Activated naive CD8-positive, alpha-beta T cell treated with anti-CD3 and anti-CD28 coated beads, Interleukin-2, amount 50 U/mL, for 16 hours (primary cell): ENCODE measurements around the gene NEUROD2.

Experiments
- DNase-seq: peaks from one replicate; pipeline ENCODE4 v3.0.0-alpha.2; 2020; ENCODE audit warnings: low read depth, low spot score

The NEUROD2 gene

GRCh38 chr17:39618956-39619785 lies 11.5 kb upstream of the NEUROD2 start:
- DNase-seq = no peak

DNA sequence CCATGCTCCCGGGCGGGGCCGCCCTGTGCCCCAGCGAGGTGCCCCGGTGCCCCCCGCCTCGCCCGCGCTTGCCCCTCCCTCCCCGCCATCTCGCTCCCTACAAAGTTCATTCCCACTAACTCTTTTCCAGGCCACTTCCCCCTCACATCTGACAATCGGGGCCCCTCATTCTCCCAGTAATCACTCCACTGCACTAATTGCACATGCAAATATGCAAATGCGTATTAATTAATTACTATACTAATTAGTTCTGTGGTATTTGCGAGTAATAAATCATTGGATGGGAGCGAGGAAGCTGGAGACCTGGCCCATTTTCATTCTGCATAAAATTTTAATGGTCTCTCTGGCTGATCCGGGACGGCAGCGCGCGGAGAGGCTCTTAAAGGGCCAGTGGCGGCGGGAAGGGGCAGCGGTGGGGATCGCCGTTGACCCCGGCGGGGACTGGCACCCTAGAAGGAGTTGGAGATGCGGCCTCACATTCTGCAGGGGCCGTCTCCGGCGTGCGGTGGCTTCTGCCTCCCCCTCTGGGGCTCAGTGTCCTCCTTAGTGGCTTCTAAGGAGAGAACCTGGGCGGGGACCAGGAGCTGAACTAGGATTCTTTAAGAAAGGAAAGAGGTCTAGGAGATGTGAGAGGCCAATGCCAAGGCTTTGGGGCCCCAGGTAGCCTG lies 10.7 kb upstream of the NEUROD2 start:
- no peak for DNase-seq

- DNase-seq = peak; percentile 16
These were observed 9.9 kb upstream of the NEUROD2 start for GRCh38 chr17:39617446-39618245.

GRCh38 chr17:39617100-39617445 lies 9.4 kb upstream of the NEUROD2 start:
- no peak for DNase-seq

DNA sequence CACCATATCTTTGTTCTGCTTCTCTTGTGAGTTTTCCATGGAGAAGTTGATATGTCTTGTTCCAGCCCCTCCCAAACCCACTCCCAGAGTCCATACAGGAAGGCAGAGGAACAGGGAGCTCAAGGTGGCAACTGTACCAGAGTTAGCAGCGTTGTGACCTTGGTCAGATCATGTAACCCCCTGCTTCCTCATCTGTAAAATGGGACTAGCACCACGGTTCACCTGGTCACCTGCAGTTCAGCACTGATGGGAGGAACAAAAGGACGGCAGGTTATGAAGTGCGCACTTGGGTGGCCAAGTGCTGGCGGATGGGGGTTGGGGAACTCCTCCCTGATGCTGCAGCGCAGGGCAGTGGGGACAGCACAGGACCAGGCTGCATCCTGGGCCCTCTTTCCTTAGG lies 7.7 kb upstream of the NEUROD2 start:
- no peak for DNase-seq

DNA sequence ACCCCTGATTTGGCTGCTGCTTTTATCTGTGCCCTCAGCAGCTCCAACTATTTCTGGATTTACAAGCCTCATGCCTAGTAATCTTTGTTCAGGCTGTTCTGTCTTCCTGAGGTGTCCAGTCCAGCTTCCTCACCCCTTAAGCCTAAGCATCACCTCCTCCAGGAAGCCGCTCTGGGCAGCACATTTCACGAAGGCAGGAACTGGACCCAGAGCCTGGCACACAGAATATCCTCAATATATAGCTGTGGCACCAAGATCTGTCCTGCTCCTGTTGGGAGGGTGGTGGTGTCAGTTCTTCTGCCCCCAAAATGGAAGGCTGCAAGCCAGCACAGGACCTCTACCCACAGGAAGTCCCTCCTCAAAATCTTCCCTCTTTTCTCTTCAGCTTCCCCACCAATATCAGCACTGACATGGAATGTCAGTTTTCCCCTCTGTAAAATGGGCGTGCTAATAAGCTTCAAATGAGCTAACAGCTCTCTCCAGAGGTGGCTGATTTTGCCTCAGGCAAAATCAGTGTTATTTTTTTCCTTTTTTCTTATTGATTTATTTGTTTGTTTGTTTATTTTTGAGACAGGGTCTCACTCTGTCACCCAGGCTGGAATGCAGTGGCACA lies 6.9 kb upstream of the NEUROD2 start:
- DNase-seq = no peak

DNA sequence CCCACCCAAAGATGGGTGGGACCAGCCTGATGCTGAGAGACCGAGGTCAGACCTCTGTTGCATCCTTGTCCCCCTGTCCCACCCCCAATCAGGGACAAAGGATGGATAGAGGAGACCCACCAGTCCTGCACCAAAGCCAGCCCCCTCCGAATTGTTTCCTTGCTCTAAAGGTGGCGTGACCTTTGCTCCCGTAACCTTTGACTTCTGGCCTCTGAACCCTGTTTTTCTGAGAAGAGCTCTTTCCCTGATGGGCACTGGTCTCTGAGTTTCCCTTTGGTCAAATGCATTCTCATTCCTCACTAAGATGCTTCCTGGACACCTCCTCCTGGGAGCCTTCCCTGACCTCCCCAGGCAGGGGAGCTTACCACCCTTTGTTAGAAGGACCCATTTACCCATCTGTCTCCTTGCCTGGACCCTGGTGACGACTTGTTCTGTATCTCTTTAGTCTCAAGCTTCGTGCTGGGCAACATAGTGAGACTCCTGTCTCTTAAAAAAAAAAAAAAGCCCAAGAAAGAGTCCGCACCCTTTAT lies 5.3 kb upstream of the NEUROD2 start:
- no peak for DNase-seq

- DNase-seq = no peak
These were observed 4.7 kb upstream of the NEUROD2 start for GRCh38 chr17:39612291-39612894.

DNA sequence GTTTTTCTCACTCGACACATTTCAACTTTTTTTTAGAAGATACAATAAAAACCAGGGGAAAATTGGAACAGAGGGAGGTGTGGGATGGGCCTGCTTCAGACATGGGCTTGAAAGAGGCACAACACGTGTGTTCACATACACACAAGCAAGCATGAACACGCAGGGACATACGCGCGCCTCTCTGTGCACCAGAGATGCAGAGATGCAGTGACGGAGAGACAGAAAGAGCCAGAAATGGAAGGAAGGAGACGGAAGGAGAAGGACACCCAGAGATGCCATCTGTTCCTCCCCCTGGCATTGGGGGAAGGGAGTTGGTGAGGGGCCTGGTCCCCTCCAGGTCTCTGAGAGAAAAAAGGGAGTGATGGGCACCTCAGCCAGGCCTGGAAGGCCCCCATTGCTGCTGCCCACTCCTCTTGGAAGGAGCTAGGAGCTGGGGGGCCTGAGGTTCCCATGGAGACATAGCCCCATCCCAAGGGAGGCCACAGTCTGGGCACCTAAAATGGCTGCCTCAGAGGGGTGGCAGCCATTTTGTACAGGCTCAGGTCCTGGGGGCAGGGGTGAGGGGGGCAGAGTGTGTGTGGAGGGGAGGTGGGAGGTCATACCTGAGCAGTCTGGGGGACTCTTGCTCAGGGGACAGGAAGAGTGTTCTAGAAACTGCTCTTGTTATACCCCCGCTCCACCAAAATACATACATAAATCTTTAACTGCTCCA lies 3.8 kb upstream of the NEUROD2 start:
- DNase-seq = no peak

DNA sequence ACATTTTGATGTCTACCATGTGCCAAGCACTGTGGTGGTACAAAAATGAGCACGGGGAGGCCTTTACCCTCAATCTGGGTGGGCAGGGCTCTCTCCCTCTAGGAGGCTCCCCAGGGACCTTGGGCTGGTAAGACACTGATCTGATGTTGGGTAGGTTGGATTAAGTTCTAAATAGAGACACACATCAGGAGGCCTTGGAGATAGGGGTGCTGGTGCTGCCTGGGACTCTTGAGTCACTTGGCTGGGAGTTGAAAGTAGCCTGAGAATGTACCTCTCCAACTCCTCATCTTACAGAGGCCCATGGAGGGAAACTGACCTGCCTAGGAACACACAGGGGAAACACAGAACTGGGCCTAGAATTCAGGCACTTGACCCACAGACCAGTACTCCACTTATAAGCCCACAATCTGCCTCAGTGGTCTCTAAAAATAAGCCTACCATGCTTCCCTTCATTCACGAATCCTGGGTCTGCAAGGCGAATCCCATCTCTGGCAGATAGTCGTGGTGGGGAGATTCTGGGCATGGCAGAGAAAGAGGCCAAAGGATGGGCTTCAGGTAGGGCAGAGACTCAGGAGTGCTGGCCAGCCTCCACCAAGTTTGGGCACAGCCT lies 1.8 kb upstream of the NEUROD2 start:
- DNase-seq = no peak

DNA sequence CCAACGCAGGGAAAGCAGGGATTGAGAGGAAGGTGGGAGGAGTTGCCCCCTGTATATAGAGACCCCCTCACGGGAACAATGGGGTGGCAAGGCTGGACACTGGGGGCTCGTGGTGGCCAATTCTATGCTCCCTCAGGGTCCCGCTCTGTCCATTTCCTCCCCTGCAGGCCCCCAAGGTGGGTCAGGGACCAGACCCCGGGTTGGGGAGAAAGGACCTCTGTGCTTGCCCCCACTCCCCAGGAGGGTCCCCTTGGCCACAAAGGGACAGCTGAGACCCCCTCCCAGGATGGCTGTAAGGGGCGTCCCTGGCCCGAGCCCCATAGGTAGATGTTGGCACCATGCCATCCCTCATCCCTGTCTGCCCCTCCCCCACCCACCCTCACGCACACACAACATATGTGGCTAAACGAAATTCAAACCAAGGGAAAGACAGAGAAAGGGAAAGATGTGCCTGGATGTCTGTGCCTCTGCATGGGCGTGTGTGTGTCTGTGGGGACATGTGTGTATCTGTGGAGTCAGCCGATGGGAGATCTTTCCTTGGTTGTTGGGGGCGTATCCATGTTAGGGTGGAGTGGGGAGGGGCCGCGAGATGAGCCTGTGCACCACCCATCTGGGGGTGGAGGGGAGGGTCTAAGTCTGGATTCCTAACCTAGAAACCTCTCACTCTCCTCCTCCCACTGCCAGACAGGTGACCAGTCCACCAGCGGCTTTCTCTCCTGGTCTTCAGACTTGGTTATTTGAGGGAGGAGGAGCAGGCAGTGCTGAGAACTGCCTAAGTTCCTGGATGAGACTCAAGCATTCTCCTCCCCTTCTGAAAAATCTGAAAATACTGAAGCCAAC lies 642 bp upstream of the NEUROD2 start:
- no peak for DNase-seq

- no peak for DNase-seq
These were observed 466 bp downstream of the NEUROD2 start for GRCh38 chr17:39607057-39607850.

DNA sequence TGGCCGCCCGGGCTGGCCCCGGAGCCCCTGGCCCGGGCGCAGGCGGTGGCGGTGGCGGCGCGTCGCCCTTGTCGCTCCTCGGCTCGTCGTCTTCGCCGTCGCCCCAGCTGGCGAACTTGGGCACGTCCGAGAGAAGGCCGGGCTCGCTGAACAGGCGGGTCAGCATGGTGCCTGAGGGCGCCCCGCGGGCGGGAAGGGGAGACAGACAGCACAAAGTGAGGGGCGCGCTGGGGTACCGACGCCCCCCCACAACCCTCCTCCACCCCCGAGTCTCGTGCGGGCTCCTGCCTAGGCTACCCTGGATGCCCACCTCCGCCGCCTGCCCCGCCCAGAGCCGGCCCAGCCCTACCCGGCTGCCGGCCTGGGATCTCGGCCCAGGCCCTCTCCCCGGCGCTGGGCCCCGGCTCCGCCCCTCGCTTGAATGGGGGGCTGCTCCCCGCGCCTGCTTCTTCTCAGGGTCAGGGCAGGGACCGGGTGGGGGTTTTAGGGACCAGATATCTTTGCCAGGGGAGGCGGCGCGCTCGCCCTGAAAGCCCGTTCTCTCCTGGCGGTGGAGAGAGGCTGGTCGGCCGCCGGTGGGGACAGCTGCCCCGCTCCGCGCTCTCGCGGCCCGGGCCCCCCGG lies 1.2 kb downstream of the NEUROD2 start:
- DNase-seq = no peak

GRCh38 chr17:39605492-39606433 lies 2.0 kb downstream of the NEUROD2 start:
- no peak for DNase-seq

DNA sequence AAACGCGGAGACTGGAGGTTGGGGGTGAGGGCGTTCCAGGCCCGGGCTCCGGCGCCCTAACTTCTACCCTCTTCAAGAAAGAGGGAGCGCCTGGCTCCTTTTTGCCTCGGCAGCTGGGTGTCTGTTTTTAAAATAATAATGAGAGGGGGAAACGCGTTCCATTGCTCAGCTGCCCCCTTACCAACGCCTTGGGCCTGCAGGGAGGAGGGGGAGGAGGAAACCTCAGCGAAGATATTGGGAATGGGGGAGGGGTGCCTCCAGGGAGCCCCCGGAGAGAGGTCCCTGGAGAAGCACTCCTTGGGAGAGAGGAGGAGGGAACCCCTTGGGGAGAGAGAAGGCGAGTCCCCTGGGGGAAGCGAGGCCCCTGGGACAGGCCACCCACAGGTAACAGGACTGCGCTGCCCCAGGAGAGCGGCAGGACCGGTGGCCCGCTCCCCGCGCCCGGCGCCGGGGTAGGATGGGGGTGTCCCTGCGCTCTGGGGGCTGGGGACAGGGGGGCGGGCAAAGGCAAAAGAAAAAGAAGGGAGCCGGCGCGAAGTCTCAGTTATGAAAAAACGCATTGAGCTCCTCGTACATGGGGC lies 2.7 kb downstream of the NEUROD2 start:
- DNase-seq = no peak

DNA sequence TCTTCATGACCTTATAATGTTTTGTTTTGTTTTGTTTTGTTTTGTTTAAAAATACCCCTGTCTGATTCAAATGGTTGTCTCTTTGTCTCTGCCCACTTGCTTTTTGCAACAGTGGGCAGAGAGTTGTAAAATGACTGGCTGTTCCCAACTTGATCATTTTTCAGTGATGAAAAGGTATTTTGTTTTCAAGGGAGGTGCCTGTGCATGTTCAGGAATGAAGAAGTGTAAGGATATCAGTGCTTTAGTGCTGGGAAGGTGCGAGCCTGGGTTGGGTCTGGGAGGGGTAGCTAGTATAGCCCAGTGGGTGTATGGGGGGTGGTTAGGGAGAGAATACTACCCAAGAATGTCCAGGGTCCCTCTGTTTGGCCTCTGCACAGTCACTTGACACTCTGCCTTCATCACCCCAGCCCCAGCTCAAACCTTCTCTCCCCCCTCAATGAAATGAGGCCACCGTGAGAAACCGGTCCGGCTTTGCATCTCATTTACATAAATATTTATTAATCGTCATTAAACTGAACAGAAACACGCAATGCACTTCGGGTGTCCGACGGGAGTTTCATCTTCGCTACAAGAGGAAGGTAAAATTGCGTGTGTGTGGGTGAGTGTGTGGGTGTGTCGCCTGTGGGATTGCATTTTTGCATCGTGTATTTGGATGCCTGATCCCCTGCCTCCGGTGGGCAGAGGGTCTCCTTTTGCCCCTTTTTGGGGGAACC lies 4.3 kb downstream of the NEUROD2 start:
- DNase-seq = no peak
